SHP77 treated with DMSO at 0.1 percent for 48 hours (cell line): ENCODE data around the gene EPG5.
A peak's percentile ranks its signal among the peaks of the same experiment; 100 is the strongest.
"Not testable (repeated sequence)": the region's sequence is repeated elsewhere in the genome, so short reads cannot be mapped to it uniquely, and the experiment has no call there.

Experiments used
- DNase-seq: peaks from one replicate; lab custom pipeline; 2025; lab: John Stamatoyannopoulos, UW

The EPG5 gene

DNA sequence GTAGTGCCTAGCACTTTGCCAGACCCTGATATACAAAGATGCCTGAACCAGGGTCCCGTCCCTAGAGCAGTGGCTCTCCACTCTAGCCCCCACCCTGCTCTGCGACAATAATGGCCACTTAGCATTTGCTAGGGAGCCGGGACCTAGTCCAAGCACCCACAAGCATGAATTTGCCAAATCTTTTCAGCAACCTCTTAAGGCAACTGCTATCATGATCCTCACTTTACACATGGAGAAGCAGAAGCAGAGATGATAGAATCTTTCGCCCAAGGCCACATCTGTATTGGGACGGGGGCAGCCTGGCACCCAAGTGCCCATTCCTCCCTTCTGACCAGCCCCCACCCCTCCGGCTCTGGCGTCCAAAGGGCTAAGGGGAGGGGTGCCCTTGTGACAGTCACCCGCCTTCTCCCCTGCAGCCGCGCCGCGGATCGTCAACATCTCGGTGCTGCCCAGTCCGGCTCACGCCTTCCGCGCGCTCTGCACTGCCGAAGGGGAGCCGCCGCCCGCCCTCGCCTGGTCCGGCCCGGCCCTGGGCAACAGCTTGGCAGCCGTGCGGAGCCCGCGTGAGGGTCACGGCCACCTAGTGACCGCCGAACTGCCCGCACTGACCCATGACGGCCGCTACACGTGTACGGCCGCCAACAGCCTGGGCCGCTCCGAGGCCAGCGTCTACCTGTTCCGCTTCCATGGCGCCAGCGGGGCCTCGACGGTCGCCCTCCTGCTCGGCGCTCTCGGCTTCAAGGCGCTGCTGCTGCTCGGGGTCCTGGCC, 128.6 kb downstream of the EPG5 start:
- no peak for DNase-seq

DNA sequence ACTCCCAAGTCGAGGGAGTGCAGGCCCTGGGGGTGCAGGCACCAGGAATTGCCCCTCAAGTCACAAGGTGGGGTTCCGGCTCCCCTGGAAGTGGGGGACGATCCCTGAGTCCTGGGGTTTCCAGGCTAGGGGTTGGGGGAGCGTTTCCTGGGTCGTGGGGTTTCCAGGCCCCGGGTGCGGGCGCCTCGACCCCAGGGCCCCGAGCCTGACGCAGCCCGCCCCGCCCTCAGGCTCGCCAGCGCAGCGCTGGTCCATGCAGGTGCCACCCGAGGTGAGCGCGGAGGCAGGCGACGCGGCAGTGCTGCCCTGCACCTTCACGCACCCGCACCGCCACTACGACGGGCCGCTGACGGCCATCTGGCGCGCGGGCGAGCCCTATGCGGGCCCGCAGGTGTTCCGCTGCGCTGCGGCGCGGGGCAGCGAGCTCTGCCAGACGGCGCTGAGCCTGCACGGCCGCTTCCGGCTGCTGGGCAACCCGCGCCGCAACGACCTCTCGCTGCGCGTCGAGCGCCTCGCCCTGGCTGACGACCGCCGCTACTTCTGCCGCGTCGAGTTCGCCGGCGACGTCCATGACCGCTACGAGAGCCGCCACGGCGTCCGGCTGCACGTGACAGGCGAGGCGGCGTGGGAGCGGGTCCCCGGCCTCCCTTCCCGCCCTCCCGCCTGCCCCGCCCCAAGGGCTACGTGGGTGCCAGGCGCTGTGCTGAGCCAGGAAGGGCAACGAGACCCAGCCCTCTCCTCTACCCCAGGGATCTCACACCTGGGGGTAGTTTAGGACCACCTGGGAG, 129.7 kb downstream of the EPG5 start:
- no peak for DNase-seq

DNA sequence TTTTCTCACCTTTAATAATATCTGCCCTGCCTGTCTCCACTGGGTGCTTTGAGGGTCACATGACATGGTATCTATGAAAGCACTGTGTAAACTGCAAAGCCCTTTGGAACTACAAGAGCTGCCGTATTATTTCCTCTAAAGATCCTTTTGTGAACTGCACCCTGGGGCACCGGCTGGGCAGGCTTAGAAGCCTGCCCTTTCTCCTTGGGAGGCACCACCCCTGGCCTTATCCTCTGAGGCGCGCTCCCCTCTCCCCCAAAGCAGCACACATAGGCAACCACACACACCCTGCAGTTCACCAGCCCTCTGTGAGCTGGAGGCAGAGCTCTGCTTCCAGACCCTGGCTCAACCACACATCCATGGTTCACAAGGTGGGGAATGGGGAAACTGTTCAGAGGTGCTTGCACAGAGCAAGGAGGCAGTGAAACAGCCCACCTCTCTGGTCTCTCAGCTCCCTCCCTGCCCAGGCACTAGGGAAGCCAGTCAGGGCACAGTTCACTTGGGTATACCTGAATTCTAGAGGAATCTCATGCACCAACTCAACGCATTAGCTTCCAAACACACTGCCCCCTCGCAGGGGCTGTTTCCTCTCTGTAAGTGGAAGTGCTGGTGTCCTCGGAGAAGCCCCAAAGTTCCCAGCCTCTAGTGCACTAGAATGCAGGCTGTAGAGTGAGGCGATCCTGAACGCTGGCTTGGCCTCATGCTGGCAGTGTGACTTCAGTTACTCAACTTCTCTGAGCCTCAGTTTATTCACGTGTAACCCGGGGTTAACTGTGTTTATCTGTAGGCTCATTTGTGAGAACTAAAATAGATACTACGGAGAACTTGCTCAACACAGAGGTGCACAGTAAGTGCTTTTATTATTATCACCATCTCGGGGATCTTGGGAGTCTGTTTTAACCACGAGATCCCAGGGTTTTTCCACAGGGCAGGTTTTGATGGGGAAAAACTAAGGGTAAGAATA, 130.6 kb downstream of the EPG5 start:
- DNase-seq, result no peak

DNA sequence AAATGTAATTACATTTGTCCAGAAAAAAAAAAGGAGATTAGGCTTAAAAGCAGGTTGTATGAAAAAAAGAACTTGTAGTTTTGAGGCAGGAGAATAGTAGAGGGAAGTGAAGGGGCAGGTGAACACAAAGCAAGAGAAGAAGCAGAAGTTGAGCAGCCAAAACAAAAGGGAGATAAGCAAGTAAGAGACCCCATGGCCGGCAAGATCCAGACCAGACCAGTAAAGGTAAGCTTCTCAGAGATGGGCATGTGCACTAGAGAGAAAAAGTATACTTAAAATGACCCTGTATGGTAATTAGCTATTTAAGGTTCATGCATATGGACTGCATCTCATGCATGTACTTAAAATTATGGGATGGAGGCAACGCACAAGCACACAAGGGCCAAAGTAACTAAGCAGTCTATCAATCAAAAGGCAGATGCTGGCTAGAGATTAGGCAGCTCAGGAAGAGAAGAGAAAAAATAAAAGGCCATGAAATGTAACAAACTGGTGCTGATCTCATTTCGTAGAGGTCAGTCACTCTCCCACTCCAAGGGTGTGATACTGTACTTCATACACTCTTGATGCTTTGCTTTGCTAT, 132.0 kb downstream of the EPG5 start:
- no peak for DNase-seq

DNA sequence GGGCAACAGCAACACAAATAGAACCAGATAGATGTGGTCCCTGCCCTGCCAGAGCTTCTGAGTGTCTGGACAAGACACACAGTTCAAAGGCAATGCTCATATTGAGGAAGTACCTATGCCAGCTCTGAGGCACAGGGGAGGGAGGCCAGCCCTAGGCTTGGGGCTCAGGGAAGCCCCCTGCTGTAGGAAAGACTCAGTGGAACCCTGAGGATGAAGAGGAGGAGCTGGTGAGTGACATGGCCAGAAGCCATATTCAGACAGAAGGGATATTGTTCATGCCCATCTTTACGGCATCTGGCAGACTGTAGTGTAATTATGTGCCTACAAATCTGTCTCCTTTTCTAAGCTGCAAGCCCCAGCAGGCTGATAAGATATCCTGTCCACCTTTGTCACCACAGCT, 132.8 kb downstream of the EPG5 start:
- no peak for DNase-seq

DNA sequence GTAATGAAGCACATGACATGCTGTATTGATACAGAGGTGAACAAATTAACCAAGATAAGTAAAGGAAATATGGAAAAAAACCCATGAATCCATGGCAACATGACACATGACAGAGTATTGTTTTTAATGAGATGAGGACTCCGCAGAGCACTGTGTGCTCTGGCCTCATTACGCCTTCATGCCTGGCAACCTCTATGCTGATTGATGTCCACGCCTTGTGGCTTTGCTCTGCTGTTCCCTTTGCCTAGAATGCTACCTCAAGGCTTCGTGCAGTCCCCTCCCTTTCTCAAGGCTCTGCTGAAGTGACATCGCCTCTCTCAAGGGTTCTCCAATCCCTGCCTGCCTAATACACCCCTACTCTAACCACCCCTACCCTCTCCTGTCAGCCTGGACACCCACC, 133.3 kb downstream of the EPG5 start:
- no peak for DNase-seq

DNA sequence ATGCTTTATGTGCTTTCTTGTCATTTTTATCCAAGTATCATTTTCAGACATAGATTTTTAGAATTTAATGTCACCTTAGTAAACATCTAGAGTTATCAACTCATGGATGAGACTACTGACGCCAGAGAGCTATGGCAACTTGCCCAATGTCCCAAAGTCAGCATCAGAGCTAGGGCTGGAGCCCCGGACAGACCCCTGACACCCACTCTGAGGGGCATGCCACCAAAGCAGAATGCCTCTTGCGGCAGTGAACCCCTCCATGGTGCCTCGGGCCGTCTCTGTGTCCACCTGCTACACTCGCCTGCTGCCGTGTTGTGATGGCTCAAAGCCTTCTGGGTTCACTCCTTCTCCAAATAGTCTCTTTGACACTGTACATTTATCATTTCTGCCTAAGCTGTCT, 136.2 kb downstream of the EPG5 start:
- no peak for DNase-seq

DNA sequence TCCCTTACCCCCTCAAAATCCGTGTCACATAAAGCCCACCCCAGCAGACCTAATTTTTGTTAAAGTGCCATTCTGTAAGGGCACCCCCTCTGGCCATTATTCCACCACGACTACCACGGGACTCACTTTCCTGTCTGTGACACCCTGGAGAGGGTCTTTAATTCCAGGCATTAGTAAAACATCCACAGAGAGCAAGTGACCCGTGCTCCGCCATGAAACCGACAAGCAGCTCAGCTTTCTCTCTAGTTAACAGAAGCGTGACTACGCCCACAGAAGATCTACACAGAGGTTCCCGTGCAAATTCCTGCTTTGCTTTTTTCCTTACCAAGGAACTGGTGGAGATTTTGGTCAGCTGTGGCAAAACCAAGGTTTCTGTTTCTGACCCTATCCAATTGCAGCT, 137.3 kb downstream of the EPG5 start:
- no peak for DNase-seq

DNA sequence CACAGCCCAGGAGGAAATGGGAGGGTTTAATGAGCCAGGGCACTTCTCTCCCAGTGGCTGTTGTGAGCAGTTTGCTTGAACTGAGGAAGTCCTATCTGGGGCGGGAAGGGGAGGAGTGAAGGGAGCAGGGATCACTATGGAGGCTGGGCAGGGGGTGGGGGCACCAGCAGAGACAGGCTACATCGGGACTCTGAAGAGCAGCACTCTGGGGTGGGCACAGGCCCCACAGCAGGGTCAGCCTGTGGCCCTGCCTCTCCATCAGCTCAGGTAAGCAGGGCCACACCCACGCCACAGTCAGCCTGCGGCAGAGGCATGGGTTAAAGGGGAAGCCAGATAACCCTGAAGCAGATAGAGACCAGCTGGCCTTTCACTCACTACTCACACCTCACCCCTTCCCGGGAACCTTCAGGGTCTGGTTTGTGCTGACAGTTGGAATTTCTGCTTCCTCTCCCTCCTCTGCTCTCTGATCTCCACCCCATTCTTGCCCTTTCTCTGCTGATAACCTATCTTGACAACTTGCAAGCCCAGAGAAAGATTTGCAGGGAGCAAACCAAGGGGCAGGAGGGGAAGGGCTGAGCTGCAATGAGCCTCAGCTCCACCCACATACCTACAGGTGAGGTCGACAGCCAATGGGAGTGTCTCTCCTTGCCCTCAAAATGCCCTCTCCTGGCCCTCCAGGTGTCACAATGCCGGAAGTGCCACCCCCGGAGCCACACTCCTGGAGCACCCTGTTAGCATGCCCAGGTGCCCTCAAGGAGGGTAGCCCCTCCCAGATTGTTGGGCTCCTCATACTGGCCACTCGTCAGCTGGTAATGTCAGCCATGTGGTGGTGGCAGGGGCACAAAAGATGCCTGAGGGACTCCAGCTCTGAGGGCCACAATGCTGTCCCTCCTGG, 138.0 kb downstream of the EPG5 start:
- no peak for DNase-seq

DNA sequence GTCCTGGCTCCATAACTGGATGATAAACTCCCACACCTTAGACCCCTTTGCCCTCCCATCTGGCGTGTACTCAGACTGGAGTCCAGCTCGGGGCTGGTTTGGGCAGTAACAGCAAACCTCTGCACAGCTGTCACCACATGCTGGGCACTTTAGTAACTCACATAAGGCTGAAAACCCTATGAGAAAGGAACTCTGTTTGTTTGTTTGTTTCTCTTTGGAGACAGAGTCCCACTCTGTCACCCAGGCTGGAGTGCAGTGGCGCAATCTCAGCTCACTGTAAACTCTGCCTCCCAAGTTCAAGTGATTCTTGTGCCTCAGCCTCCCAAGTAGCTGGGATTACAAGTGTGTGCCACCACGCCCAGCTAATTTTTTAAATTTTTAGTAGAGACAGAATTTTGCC, 140.4 kb downstream of the EPG5 start:
- DNase-seq, result not testable (repeated sequence)

DNA sequence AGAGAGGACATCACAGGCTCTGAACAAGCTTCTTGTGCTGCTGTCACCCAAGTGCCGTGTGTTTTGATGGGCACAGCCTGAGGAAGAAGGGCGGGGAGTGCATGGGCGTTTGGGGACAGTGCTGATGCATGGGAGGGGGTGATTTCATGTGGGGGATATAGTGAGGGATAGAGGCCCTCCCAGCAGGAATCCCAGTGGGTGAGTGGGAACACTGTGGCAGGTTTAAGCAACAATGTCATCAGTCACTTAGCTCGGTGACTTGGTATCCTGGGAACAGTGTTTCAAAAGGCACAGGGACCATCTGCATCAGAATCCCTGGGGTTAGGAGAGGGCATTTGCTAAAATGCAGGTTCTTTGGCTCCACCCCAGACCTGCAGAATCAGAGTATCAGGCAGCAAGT, 141.0 kb downstream of the EPG5 start:
- no peak for DNase-seq

DNA sequence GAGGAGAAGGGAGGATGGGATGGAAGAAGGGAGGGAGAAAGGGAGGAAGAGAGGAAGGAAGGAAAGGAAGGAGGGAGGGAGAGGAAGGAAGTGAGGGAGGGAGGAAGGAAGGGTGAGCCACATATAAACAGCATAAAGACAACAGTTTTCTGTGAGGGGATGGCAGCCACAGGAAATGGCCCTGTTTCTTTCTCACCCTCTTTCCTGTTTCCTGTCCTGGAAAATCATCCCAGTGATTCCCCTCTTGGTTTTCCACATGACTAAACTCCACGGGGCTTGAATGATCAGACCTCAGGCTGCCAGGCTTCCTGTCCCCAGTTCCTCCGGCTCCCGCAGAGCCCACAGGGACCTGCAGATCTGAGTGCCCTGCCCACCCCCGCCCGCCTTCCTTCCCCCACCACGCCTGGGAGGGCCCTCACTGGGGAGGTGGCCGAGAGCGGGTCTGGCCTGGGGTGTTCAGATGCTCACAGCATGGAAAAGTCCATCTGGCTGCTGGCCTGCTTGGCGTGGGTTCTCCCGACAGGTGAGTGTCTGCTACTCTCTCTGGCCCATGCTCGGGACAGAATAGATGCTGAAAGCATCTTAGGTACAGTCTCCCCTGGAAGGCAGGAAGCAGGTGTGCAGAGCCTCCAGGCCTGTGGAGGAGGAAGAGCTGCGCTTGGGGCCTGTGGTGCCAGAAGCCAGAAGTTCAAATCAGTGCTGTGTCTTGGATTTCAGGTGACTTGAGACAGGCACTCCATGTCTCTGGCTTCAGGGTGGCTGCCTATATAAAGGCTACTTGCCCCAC, 141.7 kb downstream of the EPG5 start, which contains the start of gene SIGLEC15:
TSS of gene SIGLEC15 (plus strand) at position 418 of the 787 bp plus-strand sequence. CDS start at position 472, 54 bp downstream.
- no peak for DNase-seq

DNA sequence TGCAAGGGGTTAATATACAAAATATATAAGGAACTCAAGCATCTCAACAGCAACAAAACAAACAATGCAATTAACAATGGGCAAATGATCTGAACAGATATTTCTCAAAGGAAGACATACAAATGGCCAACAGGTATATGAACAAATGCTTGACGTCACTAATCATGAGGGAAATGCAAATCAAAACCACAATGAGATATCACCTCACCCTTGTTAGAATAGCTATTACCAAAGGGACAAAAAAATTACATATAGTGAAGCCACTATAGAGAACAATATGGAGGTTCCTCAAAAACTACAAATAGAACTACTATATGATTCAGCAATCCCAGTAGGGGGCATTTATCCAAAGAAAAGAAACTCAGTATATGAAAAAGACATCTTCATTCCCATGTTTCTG, 145.4 kb downstream of the EPG5 start:
- no peak for DNase-seq

DNA sequence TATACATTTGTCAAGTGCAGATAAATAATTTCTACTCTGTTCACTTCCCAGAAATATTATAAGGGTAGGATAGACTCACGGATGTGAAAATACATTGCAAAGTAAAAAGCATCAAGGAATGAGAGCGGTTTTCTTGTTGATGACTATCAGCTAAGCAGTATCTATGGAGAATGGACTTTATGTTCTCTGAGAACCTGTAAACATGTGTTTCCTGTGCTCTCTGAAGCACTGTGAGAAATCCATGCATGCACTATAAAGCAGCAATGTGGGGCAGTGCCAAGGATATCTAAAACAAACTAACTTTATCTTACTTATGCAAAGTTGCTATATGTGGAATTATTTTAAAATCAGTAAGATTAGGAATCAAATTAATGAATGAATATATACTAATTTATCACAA, 146.1 kb downstream of the EPG5 start:
- DNase-seq, result no peak

DNA sequence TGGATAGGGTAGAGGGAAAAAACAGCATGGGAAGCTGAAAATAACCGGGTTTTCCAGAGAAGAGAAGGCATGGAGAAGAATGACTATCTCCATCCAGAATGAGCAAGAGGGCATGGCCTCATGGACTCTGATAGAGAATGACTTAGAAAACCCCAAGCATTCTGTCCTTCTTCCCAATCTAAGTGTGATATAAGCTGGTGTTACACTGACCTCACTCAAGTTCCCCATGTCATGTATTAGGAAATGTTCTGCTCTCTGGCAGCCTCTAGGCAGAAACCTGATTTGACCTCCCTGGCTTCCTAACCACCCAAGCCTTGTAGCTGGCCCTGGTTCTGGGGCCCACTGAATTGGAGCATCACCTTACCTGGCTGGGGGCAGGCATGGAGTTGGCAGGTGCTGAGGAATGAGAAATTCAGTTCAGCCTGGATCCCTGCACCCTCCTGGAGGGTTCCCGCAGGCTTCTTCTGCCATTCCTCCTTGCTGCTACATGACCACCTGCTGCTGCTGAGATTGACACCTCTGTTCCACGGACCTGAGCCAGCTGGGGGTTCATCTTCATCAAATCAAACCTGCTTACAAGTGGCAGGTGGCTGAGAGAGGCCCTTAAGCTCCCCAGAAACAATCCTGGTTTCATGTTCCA, 146.9 kb downstream of the EPG5 start:
- no peak for DNase-seq

DNA sequence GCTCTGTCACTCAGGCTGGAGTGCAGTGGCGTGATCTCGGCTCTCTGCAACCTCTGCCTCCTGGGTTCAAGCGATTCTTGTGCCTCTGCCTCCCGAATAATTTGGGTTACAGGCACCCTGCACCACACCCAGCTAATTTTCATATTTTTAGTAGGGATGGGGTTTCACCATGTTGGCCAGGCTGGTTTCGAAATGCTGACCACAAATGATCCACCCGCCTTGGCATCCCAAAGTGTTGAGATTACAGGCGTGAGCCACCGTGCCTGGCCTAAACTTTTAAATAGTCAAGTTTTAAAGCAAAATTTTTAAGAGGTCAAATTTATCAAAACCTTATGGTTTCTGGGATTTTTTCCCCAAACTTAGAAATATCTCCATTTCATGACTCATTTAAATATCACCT, 148.4 kb downstream of the EPG5 start:
- not testable (repeated sequence) for DNase-seq

DNA sequence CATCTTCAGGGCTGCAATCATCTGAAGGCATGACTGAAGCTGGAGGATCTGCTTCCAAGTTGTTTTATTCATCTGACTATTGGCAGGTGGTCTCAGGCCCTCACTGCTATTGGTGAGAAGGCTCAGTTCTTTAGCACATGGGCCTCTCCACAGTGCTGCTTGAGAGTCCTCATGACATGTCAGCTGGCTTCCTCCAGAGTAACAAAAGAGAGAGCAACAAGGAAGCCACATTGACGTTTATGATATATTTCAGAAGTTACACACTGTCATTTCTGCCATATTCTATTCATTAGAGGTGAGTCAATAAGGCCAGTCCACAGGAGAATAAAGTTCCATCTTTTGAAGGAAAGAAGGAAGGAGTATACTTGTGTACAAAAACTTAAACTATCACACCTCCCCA, 149.6 kb downstream of the EPG5 start:
- no peak for DNase-seq

DNA sequence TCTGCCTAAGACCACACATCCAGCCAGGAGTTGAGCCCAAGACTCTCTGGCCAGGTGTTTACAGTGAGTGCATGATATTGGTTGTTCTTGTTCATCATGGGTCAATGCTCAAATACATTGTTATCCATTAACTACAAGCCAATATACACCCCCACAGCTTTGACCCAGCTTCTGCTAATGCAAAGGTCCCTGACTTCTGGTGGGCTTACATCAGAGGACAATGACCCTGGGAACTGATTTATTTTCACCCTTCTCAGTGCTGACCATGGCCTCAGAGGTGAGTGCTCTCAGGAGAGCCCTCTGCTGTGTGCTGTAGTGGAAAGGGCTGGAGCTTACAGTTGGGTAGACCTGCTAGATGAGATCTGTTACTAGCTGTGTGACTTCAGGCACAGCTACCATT, 152.4 kb downstream of the EPG5 start:
- not testable (repeated sequence) for DNase-seq

DNA sequence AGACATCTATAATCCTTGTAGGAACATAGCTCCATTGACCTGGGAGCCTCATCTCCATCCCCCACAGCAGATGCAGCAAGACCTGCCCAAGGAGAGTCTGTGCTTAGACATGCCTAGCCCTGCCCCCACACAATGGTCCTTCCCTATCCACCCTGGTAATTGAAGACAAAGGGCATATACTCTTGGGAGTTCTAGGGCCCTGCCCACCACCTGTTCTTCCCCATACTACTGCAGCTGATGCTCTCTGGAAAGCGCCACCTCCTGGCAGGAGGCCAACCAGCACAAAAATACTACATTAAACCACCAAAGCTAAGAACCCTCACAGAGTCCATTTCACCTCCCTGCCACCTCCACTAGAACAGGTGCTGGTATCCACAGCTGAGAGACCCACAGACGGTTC, 160.0 kb downstream of the EPG5 start:
- peak; percentile 33 for DNase-seq

DNA sequence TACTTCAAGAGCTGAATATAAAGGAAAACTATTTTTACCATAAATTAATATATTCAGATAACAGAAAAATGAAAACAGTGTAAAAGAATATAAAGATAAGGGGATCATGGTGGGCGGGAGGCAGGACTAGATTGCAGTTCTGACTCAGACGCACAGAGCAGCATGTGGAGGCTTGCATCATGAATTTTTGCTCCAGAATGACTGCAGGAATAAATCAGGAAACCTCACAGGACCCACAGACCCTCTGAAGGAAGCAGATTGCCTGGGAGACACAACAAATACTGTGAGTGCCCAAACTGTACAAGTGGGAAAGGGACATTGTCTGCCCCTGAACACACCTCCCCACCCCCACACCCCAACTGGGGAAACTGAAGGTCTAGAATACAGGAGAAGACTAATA, 160.9 kb downstream of the EPG5 start:
- DNase-seq, result no peak
